Mesenchymal stem cell (in vitro differentiated cells and primary cell): Measurements from ENCODE around the gene SC5D. TPM values are rescaled to one million over a fixed set of nuclear protein-coding genes. Genes with fewer than 3 reads are reported as not detected.

Experiments
- DNase-seq: peaks from one replicate; pipeline ENCODE4 v3.0.0-alpha.2; 2013
- H2AFZ ChIP-seq: one replicate; pipeline ENCODE4 v1.6.1; 2013; ENCODE audit warnings: low read depth, mild to moderate bottlenecking, control low read depth, inconsistent platforms, low read length, moderate library complexity
- H2AK5ac ChIP-seq: 2 replicates; pipeline ENCODE4 v1.6.1; 2013; ENCODE audit warnings: low read length, moderate library complexity, mild to moderate bottlenecking, inconsistent platforms; ENCODE audit not compliant: severe bottlenecking
- H2BK120ac ChIP-seq: one replicate; pipeline ENCODE4 v1.6.1; 2013; ENCODE audit warnings: low read depth, mild to moderate bottlenecking, inconsistent platforms, low read length, moderate library complexity
- H2BK12ac ChIP-seq, 2 experiments: one replicate each; pipeline ENCODE4 v1.6.1; 2013; ENCODE audit warnings: inconsistent platforms in 2 of 2, low read length in 2 of 2, mild to moderate bottlenecking in 2 of 2, moderate library complexity in 2 of 2, control low read depth in 1 of 2
- H2BK15ac ChIP-seq: one replicate; pipeline ENCODE4 v1.6.1; 2013; ENCODE audit warnings: mild to moderate bottlenecking, low read depth, inconsistent platforms; ENCODE audit not compliant: poor library complexity, severe bottlenecking
- H2BK5ac ChIP-seq: 2 replicates; pipeline ENCODE4 v1.6.1; 2013; ENCODE audit warnings: low read depth, mild to moderate bottlenecking, low read length, control low read depth, inconsistent platforms; ENCODE audit not compliant: poor library complexity, severe bottlenecking
- H3K14ac ChIP-seq, 2 experiments: one replicate each; pipeline ENCODE4 v1.6.1; 2013; ENCODE audit warnings: inconsistent platforms in 2 of 2, low read length in 2 of 2, control low read depth in 1 of 2, mild to moderate bottlenecking in 1 of 2, moderate library complexity in 1 of 2
- H3K18ac ChIP-seq, 2 experiments: one replicate each; pipeline ENCODE4 v1.6.1; 2013; ENCODE audit warnings: inconsistent platforms in 2 of 2, low read length in 2 of 2, control low read depth in 1 of 2, low read depth in 1 of 2, mild to moderate bottlenecking in 1 of 2
- H3K23ac ChIP-seq, 2 experiments: one replicate each; pipeline ENCODE4 v1.6.1; 2013; ENCODE audit warnings: inconsistent platforms in 2 of 2, low read length in 2 of 2, mild to moderate bottlenecking in 2 of 2, moderate library complexity in 2 of 2, control low read depth in 1 of 2
- H3K27ac ChIP-seq: 2 replicates; pipeline ENCODE4 v1.5.1; 2013; ENCODE audit warnings: mild to moderate bottlenecking, moderate library complexity, low read length, control low read depth, inconsistent platforms; ENCODE audit not compliant: poor library complexity, severe bottlenecking
- H3K27me3 ChIP-seq, 2 experiments: 2 replicates each; pipeline versions ENCODE4 v1.6.1 to v1.7.0; 2013; ENCODE audit warnings: low read length in 2 of 2, mild to moderate bottlenecking in 2 of 2, moderate library complexity in 2 of 2, control low read depth in 1 of 2, inconsistent platforms in 1 of 2; ENCODE audit not compliant: control insufficient read depth in 1 of 2, insufficient read depth in 1 of 2
- H3K36me3 ChIP-seq, 2 experiments: 2 replicates each; pipeline versions ENCODE4 v1.6.1 to v1.7.0; 2013; ENCODE audit warnings: low read length in 2 of 2, control low read depth in 1 of 2, inconsistent platforms in 1 of 2, low read depth in 1 of 2, mild to moderate bottlenecking in 1 of 2; ENCODE audit not compliant: insufficient read depth in 2 of 2, control insufficient read depth in 1 of 2
- H3K4ac ChIP-seq, 2 experiments: one replicate each; pipeline ENCODE4 v1.6.1; 2013; ENCODE audit warnings: inconsistent platforms in 2 of 2, low read length in 2 of 2, mild to moderate bottlenecking in 2 of 2, moderate library complexity in 2 of 2, control low read depth in 1 of 2, low read depth in 1 of 2
- H3K4me1 ChIP-seq: 2 replicates; pipeline ENCODE4 v1.6.1; 2013; ENCODE audit warnings: low read depth, low read length, control low read depth; ENCODE audit not compliant: control insufficient read depth, insufficient read depth
- H3K4me2 ChIP-seq: 2 replicates; pipeline ENCODE4 v1.6.1; 2013; ENCODE audit warnings: low read length, mild to moderate bottlenecking, inconsistent platforms; ENCODE audit not compliant: poor library complexity, severe bottlenecking
- H3K4me3 ChIP-seq, 2 experiments: 2 replicates each; pipeline versions ENCODE4 v1.5.1 to v1.7.0; 2013; ENCODE audit warnings: low read length in 2 of 2, mild to moderate bottlenecking in 2 of 2, control low read depth in 1 of 2, low read depth in 1 of 2; ENCODE audit not compliant: insufficient read depth in 1 of 2
- H3K79me1 ChIP-seq: replicated peaks from 2 replicates; pipeline ENCODE4 v1.6.1; 2013; ENCODE audit warnings: mild to moderate bottlenecking, control low read depth, low read length, inconsistent platforms; ENCODE audit not compliant: poor library complexity, severe bottlenecking
- H3K9ac ChIP-seq: 2 replicates; pipeline ENCODE4 v1.7.0; 2013; ENCODE audit warnings: mild to moderate bottlenecking, low read length, moderate library complexity
- H3K9me3 ChIP-seq: 2 replicates; pipeline ENCODE4 v1.7.0; 2013; ENCODE audit warnings: mild to moderate bottlenecking, low read length; ENCODE audit not compliant: control insufficient read depth
- H4K8ac ChIP-seq: one replicate; pipeline ENCODE4 v1.6.1; 2013; ENCODE audit warnings: inconsistent platforms, mild to moderate bottlenecking, low read length, moderate library complexity
- H4K91ac ChIP-seq: one replicate; pipeline ENCODE4 v1.6.1; 2013; ENCODE audit warnings: mild to moderate bottlenecking, low read length, inconsistent platforms
- WGBS: methylation state at CpG from one replicate; pipeline ENCODE4 v1.1.7; 2013; ENCODE audit warnings: mixed read lengths; 5-methylcytosine and 5-hydroxymethylcytosine counted together
- polyA plus RNA-seq, 2 experiments: library from polyadenylated mRNA; stranded (reverse); fragments of 200-250 nt; gene quantifications; one replicate each; pipeline ENCODE4 v1.2.3, GENCODE V29; 2013

SC5D gene, protein sequence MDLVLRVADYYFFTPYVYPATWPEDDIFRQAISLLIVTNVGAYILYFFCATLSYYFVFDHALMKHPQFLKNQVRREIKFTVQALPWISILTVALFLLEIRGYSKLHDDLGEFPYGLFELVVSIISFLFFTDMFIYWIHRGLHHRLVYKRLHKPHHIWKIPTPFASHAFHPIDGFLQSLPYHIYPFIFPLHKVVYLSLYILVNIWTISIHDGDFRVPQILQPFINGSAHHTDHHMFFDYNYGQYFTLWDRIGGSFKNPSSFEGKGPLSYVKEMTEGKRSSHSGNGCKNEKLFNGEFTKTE
- polyA plus RNA-seq (2013, experiment 1 of 2), result 123 TPM
- 132 TPM for polyA plus RNA-seq (2013, experiment 2 of 2)

DNA sequence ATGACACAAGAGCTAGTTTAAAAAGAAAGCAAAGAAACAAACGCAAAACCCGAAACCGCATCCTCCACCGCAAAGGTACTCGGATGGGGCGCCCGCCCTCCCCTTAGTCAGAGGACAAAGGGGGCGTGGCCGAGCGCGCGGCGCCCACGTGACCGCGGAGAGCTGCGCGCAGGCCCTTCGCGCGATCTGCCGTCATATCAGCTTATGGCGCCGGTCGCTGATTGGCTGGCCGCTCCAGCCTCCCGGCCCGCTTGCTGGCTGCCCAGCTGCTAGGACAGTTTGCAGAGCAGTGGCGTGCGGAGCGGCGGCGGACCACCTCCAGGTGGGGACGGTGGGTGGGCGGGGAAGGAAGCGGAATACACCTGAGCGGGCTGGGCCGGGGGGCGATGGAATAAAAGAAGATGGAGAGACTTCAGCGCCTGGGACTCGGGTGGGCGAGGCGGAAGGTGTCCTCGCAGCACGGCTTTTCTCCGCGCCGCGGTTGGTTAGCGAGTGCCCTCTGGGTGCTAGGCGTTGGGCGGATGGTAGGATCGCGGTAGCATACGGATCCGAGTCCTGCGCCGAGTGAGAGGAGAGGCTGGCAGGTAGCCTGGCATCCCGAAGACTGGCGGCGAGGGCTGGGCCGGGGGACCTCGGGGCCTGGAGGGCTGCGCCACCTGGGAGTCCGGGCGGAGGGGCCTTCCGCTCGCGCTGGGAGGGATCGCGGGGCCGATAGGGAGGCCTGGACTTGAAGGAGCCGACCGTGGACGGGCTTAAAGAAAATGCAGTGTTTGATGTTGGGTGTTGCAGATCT is at the start of gene SC5D:
Gene SC5D (plus strand): TSS at position 277 of the 793 bp plus-strand sequence. CDS start 10,605 bp downstream, outside the sequence.
- peak within 1 kb of the TSS; percentile 83 to 98 for H3K18ac ChIP-seq
- peak within 1 kb of the TSS; percentile 39 for H4K91ac ChIP-seq
- peak within 1 kb of the TSS; percentile 93 for H3K9ac ChIP-seq
- peaks cover 0 to 10% of the 10 kb centered on the region in 2 experiments for H3K27me3 ChIP-seq
- H2AK5ac ChIP-seq, result no peak within 1 kb of the TSS
- H3K79me1 ChIP-seq, result peaks cover 7% of the 10 kb centered on the region
- H3K14ac ChIP-seq, result peak within 1 kb of the TSS in 1 of 2 experiments; percentile 91
- H3K23ac ChIP-seq, result peak within 1 kb of the TSS in 1 of 2 experiments; percentile 83
- H3K4ac ChIP-seq, result peak within 1 kb of the TSS; percentile 87 to 95
- peak within 1 kb of the TSS; percentile 73 for H2BK120ac ChIP-seq
- H3K27ac ChIP-seq, result peak within 1 kb of the TSS; percentile 56
- H3K36me3 ChIP-seq, result peaks cover 0 to 10% of the 10 kb centered on the region in 2 experiments
- H3K9me3 ChIP-seq, result no peaks in the 10 kb centered on the region
- H2BK12ac ChIP-seq, result peak within 1 kb of the TSS; percentile 38 to 86
- peak within 1 kb of the TSS; percentile 91 for H2AFZ ChIP-seq
- H3K4me2 ChIP-seq, result peak within 1 kb of the TSS; percentile 95
- H2BK15ac ChIP-seq, result no peak within 1 kb of the TSS
- peak; percentile 95 for DNase-seq
- peak within 1 kb of the TSS; percentile 96 for H4K8ac ChIP-seq
- peaks cover 2% of the 10 kb centered on the region for H3K4me1 ChIP-seq
- WGBS, result under 1% methylated on average over 74 of the region's 75 CpGs
- H2BK5ac ChIP-seq, result no peak within 1 kb of the TSS
- peak within 1 kb of the TSS; percentile 76 to 92 for H3K4me3 ChIP-seq

DNA sequence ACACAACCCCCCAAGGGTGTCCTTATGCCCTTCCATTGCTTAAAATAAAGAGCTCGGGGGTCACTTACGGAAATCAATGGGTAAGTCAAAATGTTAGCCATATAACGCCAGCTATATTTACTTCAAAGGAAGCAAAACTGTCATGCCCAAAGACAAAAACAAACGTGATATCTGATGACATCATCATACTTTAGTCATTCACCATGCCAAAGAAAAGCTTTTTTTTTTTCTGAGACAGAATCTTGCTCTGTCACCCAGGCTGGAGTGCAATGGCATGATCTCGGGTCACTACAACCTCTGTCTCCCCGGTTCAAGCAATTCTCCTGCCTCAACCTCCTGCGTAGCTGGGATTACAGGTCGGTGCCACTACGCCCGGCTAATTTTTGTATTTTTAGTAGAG is 47.7 kb upstream of the SC5D start:
- WGBS, result 86% methylated on average over 10 of the region's 10 CpGs
- no peak overlapping the region for H4K91ac ChIP-seq
- H2BK12ac ChIP-seq, result no peak overlapping the region
- no peak overlapping the region for H3K4ac ChIP-seq
- H3K27ac ChIP-seq, result no peak overlapping the region
- no peak overlapping the region for H2BK120ac ChIP-seq
- no peak overlapping the region for H3K4me3 ChIP-seq
- no peak overlapping the region for H3K18ac ChIP-seq
- H2AK5ac ChIP-seq, result no peak overlapping the region
- H2BK15ac ChIP-seq, result no peak overlapping the region
- H3K14ac ChIP-seq, result no peak overlapping the region
- H4K8ac ChIP-seq, result no peak overlapping the region
- H3K79me1 ChIP-seq, result no peaks in the 10 kb centered on the region
- H3K36me3 ChIP-seq, result no peaks in the 10 kb centered on the region
- H3K9me3 ChIP-seq, result no peaks in the 10 kb centered on the region
- H3K23ac ChIP-seq, result no peak overlapping the region
- no peaks in the 10 kb centered on the region for H3K4me1 ChIP-seq
- H3K4me2 ChIP-seq, result no peak overlapping the region
- no peak overlapping the region for H2BK5ac ChIP-seq
- no peak overlapping the region for H2AFZ ChIP-seq
- peaks cover 9 to 15% of the 10 kb centered on the region in 2 experiments for H3K27me3 ChIP-seq
- no peak overlapping the region for H3K9ac ChIP-seq
- DNase-seq, result no peak

DNA sequence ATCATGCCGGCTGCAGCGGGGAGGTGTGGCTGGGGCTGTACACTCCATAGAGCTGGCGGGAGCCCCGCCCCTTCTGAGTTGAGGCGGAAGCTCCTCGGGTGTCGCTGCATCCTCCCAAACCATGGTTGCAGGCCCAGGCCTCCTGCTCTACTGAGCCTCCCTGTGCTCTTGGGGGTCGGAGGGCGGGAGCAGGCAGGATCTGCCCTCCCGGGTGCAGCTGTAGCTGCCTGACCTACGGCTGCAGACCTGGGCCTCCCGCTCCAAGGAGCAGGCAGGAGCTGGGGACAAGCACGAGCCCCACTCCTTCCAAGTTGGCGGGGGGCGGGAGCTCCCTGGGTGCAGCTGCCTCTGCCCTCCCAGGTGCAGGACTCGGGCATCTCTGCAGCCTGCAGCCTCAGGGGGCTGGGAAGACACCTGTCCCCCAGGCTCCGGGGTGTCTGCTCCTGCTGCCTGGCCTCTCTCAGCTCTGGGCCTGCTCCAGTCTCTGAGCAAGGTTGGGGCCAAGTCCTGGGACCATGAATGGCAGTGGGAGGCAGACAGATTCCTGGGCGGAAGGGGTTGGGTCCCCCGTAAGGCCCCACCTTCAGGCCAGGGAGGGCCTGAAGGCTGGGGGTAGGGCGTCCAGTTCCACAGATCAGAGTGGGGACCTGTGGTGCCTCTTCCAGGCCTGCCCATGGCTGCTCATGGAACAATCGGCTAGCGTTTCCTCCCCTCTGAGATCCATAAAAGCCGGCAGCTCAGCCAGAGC is 46.4 kb upstream of the SC5D start:
- H3K4me3 ChIP-seq, result no peak overlapping the region
- no peak overlapping the region for H3K23ac ChIP-seq
- no peak overlapping the region for H2BK5ac ChIP-seq
- no peaks in the 10 kb centered on the region for H3K79me1 ChIP-seq
- no peak overlapping the region for H3K4ac ChIP-seq
- no peak overlapping the region for H3K9ac ChIP-seq
- H3K14ac ChIP-seq, result no peak overlapping the region
- no peak overlapping the region for H2BK15ac ChIP-seq
- no peak for DNase-seq
- H3K18ac ChIP-seq, result no peak overlapping the region
- H3K4me2 ChIP-seq, result no peak overlapping the region
- H3K27me3 ChIP-seq, result peaks cover 3 to 17% of the 10 kb centered on the region in 2 experiments
- H2AK5ac ChIP-seq, result no peak overlapping the region
- no peak overlapping the region for H2AFZ ChIP-seq
- H3K9me3 ChIP-seq, result no peaks in the 10 kb centered on the region
- no peak overlapping the region for H2BK120ac ChIP-seq
- 85% methylated on average over 23 of the region's 23 CpGs for whole genome bisulfite sequencing
- H3K36me3 ChIP-seq, result no peaks in the 10 kb centered on the region
- H2BK12ac ChIP-seq, result no peak overlapping the region
- H4K91ac ChIP-seq, result no peak overlapping the region
- H4K8ac ChIP-seq, result no peak overlapping the region
- no peaks in the 10 kb centered on the region for H3K4me1 ChIP-seq
- H3K27ac ChIP-seq, result no peak overlapping the region

DNA sequence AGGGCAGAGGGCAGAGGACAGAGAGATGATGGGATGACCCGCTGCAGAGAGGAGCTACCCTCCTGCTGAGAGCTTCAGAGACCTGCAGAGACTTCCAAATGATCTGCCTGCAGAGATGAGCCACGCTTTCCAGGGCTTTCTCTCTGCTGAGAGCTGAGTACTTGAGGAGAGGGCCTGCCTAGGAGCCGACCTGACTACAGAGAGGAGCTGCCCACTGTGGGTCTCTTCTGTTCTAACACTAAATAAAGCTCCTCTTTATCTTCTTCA is 45.9 kb upstream of the SC5D start:
- no peaks in the 10 kb centered on the region for H3K36me3 ChIP-seq
- no peak overlapping the region for H3K23ac ChIP-seq
- H2BK120ac ChIP-seq, result no peak overlapping the region
- no peaks in the 10 kb centered on the region for H3K79me1 ChIP-seq
- H2AK5ac ChIP-seq, result no peak overlapping the region
- no peak overlapping the region for H4K8ac ChIP-seq
- H2BK12ac ChIP-seq, result no peak overlapping the region
- H3K4ac ChIP-seq, result no peak overlapping the region
- H2BK15ac ChIP-seq, result no peak overlapping the region
- WGBS, result 51% methylated on average over 3 of the region's 3 CpGs
- peaks cover 0 to 17% of the 10 kb centered on the region in 2 experiments for H3K27me3 ChIP-seq
- no peak overlapping the region for H2BK5ac ChIP-seq
- H3K14ac ChIP-seq, result no peak overlapping the region
- no peak overlapping the region for H3K4me2 ChIP-seq
- no peak overlapping the region for H3K4me3 ChIP-seq
- no peak overlapping the region for H3K9ac ChIP-seq
- H3K27ac ChIP-seq, result no peak overlapping the region
- no peaks in the 10 kb centered on the region for H3K4me1 ChIP-seq
- no peak overlapping the region for H3K18ac ChIP-seq
- no peak overlapping the region for H2AFZ ChIP-seq
- H3K9me3 ChIP-seq, result no peaks in the 10 kb centered on the region
- H4K91ac ChIP-seq, result no peak overlapping the region
- no peak for DNase-seq
